Colonic mucosa (tissue), 4 donors: ENCODE results near the gene TACR1. TPM values are rescaled to one million over a fixed set of nuclear protein-coding genes. Genes with fewer than 3 reads are reported as not detected.

Source experiments
- DNase-seq: peaks from one replicate; pipeline ENCODE4 v3.0.0-alpha.2; 2020
- H3K27ac ChIP-seq: fragments of 200-600 bp; one replicate; pipeline ENCODE4 v1.8.0; 2021
- H3K27me3 ChIP-seq: fragments of 200-600 bp; one replicate; pipeline ENCODE4 v1.8.0; 2021
- H3K36me3 ChIP-seq: fragments of 200-600 bp; one replicate; pipeline ENCODE4 v1.8.0; 2021
- H3K4me1 ChIP-seq: fragments of 200-600 bp; one replicate; pipeline ENCODE4 v1.8.0; 2021; ENCODE audit warnings: mild to moderate bottlenecking
- H3K4me3 ChIP-seq: fragments of 200-600 bp; one replicate; pipeline ENCODE4 v1.8.0; 2021
- H3K9ac ChIP-seq, 2 donors: one replicate each; pipeline ENCODE4 v1.7.0; 2013; ENCODE audit warnings: control low read depth in 2 of 2, low read depth in 2 of 2, low read length in 2 of 2
- H3K9me3 ChIP-seq: fragments of 200-600 bp; one replicate; pipeline ENCODE4 v1.8.0; 2021
- CTCF ChIP-seq: fragments of 200-600 bp; IDR thresholded peaks from one replicate; pipeline ENCODE4 v1.8.0; 2022; ENCODE audit warnings: antibody characterized with exemption, mild to moderate bottlenecking
- intact Hi-C: fragments of 100-400 bp; cut with DNase I; formaldehyde crosslinking; loops from one replicate; pipeline ENCODE4 v1.14.1; 2022
- total RNA-seq, 2 donors: library from RNA; stranded (reverse); fragmentation: NEBNext Ultra II Directional in 1 of 2; extraction: Animal tissue kit (Norgen Biotek cat#: 25700) in 1 of 2; gene quantifications; one replicate each; pipeline ENCODE4 v1.2.1, GENCODE V29; 2021
- donor health status: healthy.
- donor health status: DM: no; HTN: no; CAD: no.
- donor health status: DM: no; HTN: no; CAD: no.

Gene TACR1
- total RNA-seq, 2 donors from 2014 or later: 0.37 TPM; not detected in 1

GRCh38 chr2:75019790-75020189, 179.5 kb downstream of the TACR1 start:
- H3K4me1 ChIP-seq: no peaks in the 10 kb centered on the region
- TF ChIP-seq CTCF: no peak
- no peak overlapping the region for H3K27ac ChIP-seq
- H3K4me3 ChIP-seq: no peak overlapping the region
- DNase-seq: no peak
- H3K9me3 ChIP-seq: no peaks in the 10 kb centered on the region
- no peaks in the 10 kb centered on the region for H3K36me3 ChIP-seq
- no peak overlapping the region for H3K9ac ChIP-seq
- H3K27me3 ChIP-seq: no peaks in the 10 kb centered on the region
- intact Hi-C loops: no loop called here

GRCh38 chr2:75018162-75018561, 181.2 kb downstream of the TACR1 start:
- H3K36me3 ChIP-seq: no peaks in the 10 kb centered on the region
- no peaks in the 10 kb centered on the region for H3K9me3 ChIP-seq
- intact Hi-C loops: no loop called here
- no peaks in the 10 kb centered on the region for H3K4me1 ChIP-seq
- no peak overlapping the region for H3K9ac ChIP-seq
- TF ChIP-seq CTCF: no peak
- H3K4me3 ChIP-seq: no peak overlapping the region
- DNase-seq: no peak
- H3K27me3 ChIP-seq: no peaks in the 10 kb centered on the region
- no peak overlapping the region for H3K27ac ChIP-seq

- no peaks in the 10 kb centered on the region for H3K27me3 ChIP-seq
- no peak overlapping the region for H3K9ac ChIP-seq
- intact Hi-C loops: no loop called here
- DNase-seq: no peak
- H3K36me3 ChIP-seq: no peaks in the 10 kb centered on the region
- no peak overlapping the region for H3K27ac ChIP-seq
- H3K4me3 ChIP-seq: no peak overlapping the region
- H3K4me1 ChIP-seq: no peaks in the 10 kb centered on the region
- no peaks in the 10 kb centered on the region for H3K9me3 ChIP-seq
- no peak for TF ChIP-seq CTCF
Measured at GRCh38 chr2:75012080-75012479, 187.2 kb downstream of the TACR1 start.

- no peaks in the 10 kb centered on the region for H3K4me1 ChIP-seq
- no peaks in the 10 kb centered on the region for H3K36me3 ChIP-seq
- H3K4me3 ChIP-seq: no peak overlapping the region
- H3K27me3 ChIP-seq: no peaks in the 10 kb centered on the region
- no peaks in the 10 kb centered on the region for H3K9me3 ChIP-seq
- no peak overlapping the region for H3K9ac ChIP-seq
- intact Hi-C loops: no loop called here
- no peak for TF ChIP-seq CTCF
- no peak for DNase-seq
- no peak overlapping the region for H3K27ac ChIP-seq
Measured at GRCh38 chr2:75010571-75010970, 188.7 kb downstream of the TACR1 start.

GRCh38 chr2:75007819-75008218, 191.5 kb downstream of the TACR1 start:
- intact Hi-C loops: no loop called here
- no peak for TF ChIP-seq CTCF

GRCh38 chr2:75007061-75007460, 192.3 kb downstream of the TACR1 start:
- H3K36me3 ChIP-seq: no peaks in the 10 kb centered on the region
- TF ChIP-seq CTCF: no peak
- no peaks in the 10 kb centered on the region for H3K9me3 ChIP-seq
- intact Hi-C loops: no loop called here
- no peaks in the 10 kb centered on the region for H3K27me3 ChIP-seq
- H3K4me3 ChIP-seq: no peak overlapping the region
- no peak overlapping the region for H3K9ac ChIP-seq
- H3K4me1 ChIP-seq: no peaks in the 10 kb centered on the region
- DNase-seq: no peak
- no peak overlapping the region for H3K27ac ChIP-seq

More at GRCh38 chr2:75007819-75008218, 191.5 kb downstream of the TACR1 start:
- Histone ChIP-seq H3K36me3 (no peaks in the 10 kb centered on the region), H3K4me3 (no peak overlapping the region), H3K9me3 (no peaks in the 10 kb centered on the region), H3K27ac (no peak overlapping the region), H3K9ac (no peak overlapping the region), H3K27me3 (no peaks in the 10 kb centered on the region), H3K4me1 (no peaks in the 10 kb centered on the region)
- DNase-seq: no peak
